Measurements from ENCODE around the gene IL11.

The IL11 gene

DNA sequence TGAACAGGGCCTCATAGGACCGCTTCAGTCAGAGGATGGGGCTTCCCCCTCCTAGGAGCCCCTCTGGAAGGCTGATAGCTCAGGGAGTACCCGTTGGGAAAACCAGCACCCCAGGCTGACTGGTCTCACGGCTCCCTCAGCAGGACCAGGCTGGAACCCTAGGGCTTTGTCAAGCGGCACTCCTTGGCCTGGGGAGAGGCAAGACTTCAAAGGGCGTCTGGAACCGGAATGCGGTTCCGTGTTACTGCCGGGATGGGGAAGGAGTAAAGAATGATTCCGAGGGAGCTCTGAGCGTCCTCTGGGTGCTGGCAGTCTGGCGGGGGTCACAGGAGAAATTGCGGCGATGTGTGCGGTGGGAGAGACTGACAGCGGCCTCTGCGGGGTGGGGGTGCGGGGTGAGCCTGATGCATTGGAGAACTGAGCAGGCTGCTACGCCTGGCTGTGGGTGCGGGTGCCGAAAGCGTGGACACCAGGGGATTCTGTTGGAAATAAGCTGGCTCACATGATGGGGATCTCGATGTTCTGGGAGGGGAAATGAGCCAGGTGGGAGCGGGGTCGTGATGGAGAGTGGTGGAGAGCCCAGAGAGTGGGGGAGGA, 17.6 kb downstream of the IL11 start:
- no peak overlapping the region for H3K9ac ChIP-seq (ENCODE audit: low read length)
- peaks cover 26% of the 10 kb centered on the region for H3K4me1 ChIP-seq (ENCODE audit: control insufficient read depth, low read depth, low read length)
- H3K9me3 ChIP-seq (ENCODE audit: control insufficient read depth, low read depth, low read length), result no peaks in the 10 kb centered on the region
- no peak overlapping the region for H3K27ac ChIP-seq (ENCODE audit: low read length)
- no peak overlapping the region for H3K4me3 ChIP-seq (ENCODE audit: low read length)
- peaks cover 63% of the 10 kb centered on the region for H3K27me3 ChIP-seq (ENCODE audit: control insufficient read depth, insufficient read depth, low read length)
- no peaks in the 10 kb centered on the region for H3K36me3 ChIP-seq (ENCODE audit: control insufficient read depth, low read depth, low read length)

DNA sequence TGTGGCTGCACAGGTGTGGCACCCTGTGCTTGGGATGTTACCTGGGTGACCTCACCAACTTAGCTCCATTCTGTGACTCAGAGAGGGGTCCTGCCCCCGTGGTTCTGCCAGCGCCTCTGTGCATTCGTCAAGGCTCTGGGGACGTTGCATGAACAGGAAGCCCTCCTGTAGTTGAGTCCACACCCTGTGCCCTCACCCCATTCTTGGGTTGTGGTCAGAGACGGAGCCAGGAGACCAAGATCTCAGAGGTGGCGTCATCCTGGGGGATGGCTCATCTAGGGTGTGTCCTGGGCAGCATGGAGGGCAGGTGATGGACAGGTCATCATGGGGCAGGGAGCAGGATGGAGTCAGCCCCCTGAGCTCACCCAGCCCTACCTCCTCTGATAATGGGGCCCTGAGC, 18.2 kb downstream of the IL11 start:
- Histone ChIP-seq H3K4me3 (ENCODE audit: low read length) (no peak overlapping the region), H3K9me3 (ENCODE audit: control insufficient read depth, low read depth, low read length) (no peaks in the 10 kb centered on the region), H3K4me1 (ENCODE audit: control insufficient read depth, low read depth, low read length) (peaks cover 28% of the 10 kb centered on the region), H3K9ac (ENCODE audit: low read length) (no peak overlapping the region), H3K27ac (ENCODE audit: low read length) (no peak overlapping the region), H3K27me3 (ENCODE audit: control insufficient read depth, insufficient read depth, low read length) (peaks cover 59% of the 10 kb centered on the region), H3K36me3 (ENCODE audit: control insufficient read depth, low read depth, low read length) (no peaks in the 10 kb centered on the region)

DNA sequence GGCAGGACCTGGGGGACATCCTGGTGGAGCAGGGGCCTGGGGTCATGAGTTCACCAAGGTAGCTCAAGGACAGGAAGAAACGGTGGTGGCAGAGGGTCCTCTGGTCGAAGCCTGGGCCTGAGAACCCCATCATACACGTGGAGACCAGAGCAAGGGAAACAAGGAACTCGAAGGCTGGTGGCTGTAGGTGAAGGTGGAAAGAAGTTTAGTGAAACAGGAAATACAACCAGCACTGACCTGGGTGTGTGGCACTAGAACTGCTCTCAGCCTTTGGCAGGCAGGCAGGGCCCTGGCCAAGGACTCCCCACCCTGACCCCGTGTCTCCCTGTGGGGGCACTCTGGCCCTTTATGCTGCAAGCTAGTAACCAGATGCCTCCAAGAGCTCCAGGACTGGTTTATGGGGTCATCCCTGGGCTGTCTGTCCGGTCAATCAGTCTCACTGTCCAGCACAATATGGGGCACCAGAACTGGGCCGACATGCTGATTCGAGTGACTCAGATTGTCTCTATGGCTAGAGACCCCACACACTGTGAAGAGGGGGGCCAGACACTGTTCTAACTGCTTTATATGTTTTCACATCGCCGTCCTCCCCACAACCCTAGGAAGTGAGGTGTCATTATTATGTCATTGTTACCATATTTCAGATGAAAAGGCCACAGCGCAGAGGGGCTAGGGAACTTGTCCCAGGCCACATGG, 19.5 kb downstream of the IL11 start:
- Histone ChIP-seq H3K9ac (ENCODE audit: low read length) (no peak overlapping the region), H3K4me1 (ENCODE audit: control insufficient read depth, low read depth, low read length) (peaks cover 28% of the 10 kb centered on the region), H3K27ac (ENCODE audit: low read length) (no peak overlapping the region), H3K9me3 (ENCODE audit: control insufficient read depth, low read depth, low read length) (no peaks in the 10 kb centered on the region), H3K27me3 (ENCODE audit: control insufficient read depth, insufficient read depth, low read length) (peaks cover 46% of the 10 kb centered on the region), H3K4me3 (ENCODE audit: low read length) (no peak overlapping the region), H3K36me3 (ENCODE audit: control insufficient read depth, low read depth, low read length) (no peaks in the 10 kb centered on the region)

GRCh38 chr19:55348317-55349034, 21.8 kb downstream of the IL11 start:
- peak overlapping the region; percentile 43 for H3K9ac ChIP-seq (ENCODE audit: low read length)
- peak overlapping the region; percentile 33 for H3K27ac ChIP-seq (ENCODE audit: low read length)
- H3K9me3 ChIP-seq (ENCODE audit: control insufficient read depth, low read depth, low read length), result no peaks in the 10 kb centered on the region
- H3K4me3 ChIP-seq (ENCODE audit: low read length), result peak overlapping the region; percentile 44
- H3K27me3 ChIP-seq (ENCODE audit: control insufficient read depth, insufficient read depth, low read length), result peaks cover 27% of the 10 kb centered on the region
- H3K36me3 ChIP-seq (ENCODE audit: control insufficient read depth, low read depth, low read length), result peaks cover 3% of the 10 kb centered on the region
- peaks cover 26% of the 10 kb centered on the region for H3K4me1 ChIP-seq (ENCODE audit: control insufficient read depth, low read depth, low read length)

DNA sequence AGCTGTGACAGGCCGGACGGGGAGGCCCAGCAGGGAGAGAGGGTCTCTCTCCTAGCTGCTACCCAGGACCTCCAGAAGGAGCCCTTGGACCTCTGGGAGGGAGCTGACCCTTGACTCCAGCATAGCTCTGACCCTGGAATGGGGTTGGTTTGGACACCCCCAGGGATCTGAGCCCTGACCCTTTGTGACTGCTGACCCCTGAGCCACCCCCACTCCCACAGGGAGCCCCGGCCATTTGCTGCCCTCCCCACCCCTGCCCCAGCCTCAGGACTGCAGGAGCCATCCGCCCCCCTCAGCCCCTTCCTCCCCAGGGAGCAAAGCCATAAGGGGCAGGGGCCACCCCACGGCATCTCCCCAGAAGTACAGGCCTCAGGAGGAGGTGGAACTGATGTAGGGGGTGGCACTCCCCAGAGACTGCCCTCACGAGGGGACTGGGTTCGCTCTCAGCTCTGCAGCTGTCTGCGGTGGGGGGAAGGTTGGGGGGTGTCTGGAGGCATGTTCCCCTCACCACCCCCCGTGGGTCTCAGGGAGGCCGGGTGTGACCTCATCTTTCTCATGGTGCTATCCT, 22.7 kb downstream of the IL11 start:
- Histone ChIP-seq H3K36me3 (ENCODE audit: control insufficient read depth, low read depth, low read length) (peaks cover 12% of the 10 kb centered on the region), H3K9me3 (ENCODE audit: control insufficient read depth, low read depth, low read length) (no peaks in the 10 kb centered on the region), H3K4me3 (ENCODE audit: low read length) (no peak overlapping the region), H3K9ac (ENCODE audit: low read length) (no peak overlapping the region), H3K4me1 (ENCODE audit: control insufficient read depth, low read depth, low read length) (peaks cover 22% of the 10 kb centered on the region), H3K27ac (ENCODE audit: low read length) (no peak overlapping the region), H3K27me3 (ENCODE audit: control insufficient read depth, insufficient read depth, low read length) (peaks cover 18% of the 10 kb centered on the region)

GRCh38 chr19:55346725-55347441, 23.4 kb downstream of the IL11 start:
- H3K9ac ChIP-seq (ENCODE audit: low read length), result no peak overlapping the region
- H3K27ac ChIP-seq (ENCODE audit: low read length), result no peak overlapping the region
- peaks cover 14% of the 10 kb centered on the region for H3K36me3 ChIP-seq (ENCODE audit: control insufficient read depth, low read depth, low read length)

GRCh38 chr19:55345818-55346724, 24.2 kb downstream of the IL11 start:
- Histone ChIP-seq H3K9ac (ENCODE audit: low read length) (no peak overlapping the region), H3K9me3 (ENCODE audit: control insufficient read depth, low read depth, low read length) (no peaks in the 10 kb centered on the region), H3K27ac (ENCODE audit: low read length) (no peak overlapping the region), H3K27me3 (ENCODE audit: control insufficient read depth, insufficient read depth, low read length) (peaks cover 3% of the 10 kb centered on the region), H3K4me3 (ENCODE audit: low read length) (no peak overlapping the region), H3K36me3 (ENCODE audit: control insufficient read depth, low read depth, low read length) (peaks cover 14% of the 10 kb centered on the region), H3K4me1 (ENCODE audit: control insufficient read depth, low read depth, low read length) (peaks cover 27% of the 10 kb centered on the region)

More at GRCh38 chr19:55346725-55347441, 23.4 kb downstream of the IL11 start:
- H3K9me3 ChIP-seq (ENCODE audit: control insufficient read depth, low read depth, low read length), result no peaks in the 10 kb centered on the region
- no peak overlapping the region for H3K4me3 ChIP-seq (ENCODE audit: low read length)
- H3K4me1 ChIP-seq (ENCODE audit: control insufficient read depth, low read depth, low read length), result peaks cover 22% of the 10 kb centered on the region
- peaks cover 12% of the 10 kb centered on the region for H3K27me3 ChIP-seq (ENCODE audit: control insufficient read depth, insufficient read depth, low read length)

DNA sequence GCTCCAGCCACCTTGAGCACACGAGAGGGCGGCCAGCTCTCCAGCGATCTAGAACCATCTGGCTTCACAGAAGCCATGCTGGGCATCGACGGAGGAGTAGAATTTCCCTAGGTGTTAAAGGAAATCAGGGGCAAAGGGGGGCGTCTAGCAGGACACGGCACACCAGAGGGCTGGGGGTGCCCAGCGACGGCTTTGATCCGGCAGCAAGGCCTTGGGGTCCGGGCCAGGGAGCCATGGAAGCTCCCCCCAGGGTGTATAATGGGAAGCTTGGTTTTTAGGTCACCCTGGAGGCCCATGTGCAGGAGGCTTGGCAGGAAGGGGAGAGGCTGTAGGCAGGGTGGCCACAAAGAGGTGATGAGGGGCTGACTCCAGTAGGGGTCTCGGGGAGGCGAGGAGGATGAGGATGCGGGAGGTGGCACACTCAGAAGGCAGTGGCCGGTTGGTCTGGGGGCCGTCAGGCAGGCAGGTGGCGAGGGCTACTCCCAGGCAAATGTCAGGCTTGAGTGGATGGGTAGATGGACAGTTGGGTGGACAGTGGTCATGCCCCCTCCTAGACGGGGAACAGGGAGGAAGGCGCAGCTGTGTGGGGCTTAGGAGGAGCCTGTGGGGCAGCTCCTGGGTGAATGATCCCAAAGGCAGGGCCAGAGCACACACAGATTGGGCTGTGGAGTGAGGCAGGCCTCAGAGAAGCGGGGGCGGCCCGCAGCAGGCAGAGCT, 25.0 kb downstream of the IL11 start:
- peaks cover 23% of the 10 kb centered on the region for H3K4me1 ChIP-seq (ENCODE audit: control insufficient read depth, low read depth, low read length)
- H3K4me3 ChIP-seq (ENCODE audit: low read length), result no peak overlapping the region
- no peak overlapping the region for H3K27ac ChIP-seq (ENCODE audit: low read length)
- no peaks in the 10 kb centered on the region for H3K27me3 ChIP-seq (ENCODE audit: control insufficient read depth, insufficient read depth, low read length)
- H3K9ac ChIP-seq (ENCODE audit: low read length), result no peak overlapping the region
- H3K36me3 ChIP-seq (ENCODE audit: control insufficient read depth, low read depth, low read length), result peaks cover 14% of the 10 kb centered on the region
- no peaks in the 10 kb centered on the region for H3K9me3 ChIP-seq (ENCODE audit: control insufficient read depth, low read depth, low read length)

GRCh38 chr19:55344444-55344843, 25.8 kb downstream of the IL11 start:
- Histone ChIP-seq H3K27ac (ENCODE audit: low read length) (no peak overlapping the region), H3K36me3 (ENCODE audit: control insufficient read depth, low read depth, low read length) (peaks cover 14% of the 10 kb centered on the region)

More at GRCh38 chr19:55344444-55344843, 25.8 kb downstream of the IL11 start:
- no peaks in the 10 kb centered on the region for H3K27me3 ChIP-seq (ENCODE audit: control insufficient read depth, insufficient read depth, low read length)
- H3K4me3 ChIP-seq (ENCODE audit: low read length), result no peak overlapping the region
- no peak overlapping the region for H3K9ac ChIP-seq (ENCODE audit: low read length)
- H3K9me3 ChIP-seq (ENCODE audit: control insufficient read depth, low read depth, low read length), result no peaks in the 10 kb centered on the region
- H3K4me1 ChIP-seq (ENCODE audit: control insufficient read depth, low read depth, low read length), result peaks cover 23% of the 10 kb centered on the region
